IMR-90 (cell line): ENCODE data around the gene SFSWAP. TPM values are rescaled to one million over a fixed set of nuclear protein-coding genes. Genes with fewer than 3 reads are reported as not detected.

ENCODE experiments used
- ATAC-seq: fragments of 200-7000 bp; cut with Tn5 transposase; 2 replicates; pipeline ENCODE4 v1.9.1; 2020; ENCODE audit warnings: low read depth, mild to moderate bottlenecking, moderate library complexity
- BruUV-seq: library from RNA; stranded (reverse); fragments of 400-500 nt; replicated peaks from 2 replicates; lab custom pipeline; 2021; lab: Mats Ljungman, UMichigan
- CTCF ChIA-PET: fragments of 300-600 bp; formaldehyde crosslinking; extraction: SDS; loops from one replicate; lab custom pipeline; 2021; ENCODE audit warnings: antibody characterized with exemption; lab: Yijun Ruan, JAX
- POLR2A ChIA-PET: fragments of 300-600 bp; sonication (Branson Sonifier 250); formaldehyde crosslinking; loops from one replicate; lab custom pipeline; 2022; ENCODE audit warnings: antibody characterized with exemption; ENCODE audit not compliant: unreplicated experiment; lab: Charles Lee
- DNase-seq: peaks from one replicate; pipeline ENCODE4 v3.0.0; 2013
- H2AFZ ChIP-seq: replicated peaks from 2 replicates; pipeline ENCODE3; 2013; ENCODE audit warnings: low read length, mild to moderate bottlenecking; ENCODE audit not compliant: poor library complexity
- H2AK5ac ChIP-seq: 2 replicates; pipeline ENCODE4 v1.6.1; 2013; ENCODE audit warnings: low read depth, low read length, inconsistent platforms
- H2AK9ac ChIP-seq: replicated peaks from 2 replicates; pipeline ENCODE3; 2013; ENCODE audit warnings: mild to moderate bottlenecking, low read depth, low read length, moderate library complexity; ENCODE audit not compliant: poor library complexity
- H2BK120ac ChIP-seq: 2 replicates; pipeline ENCODE4 v1.6.1; 2013; ENCODE audit warnings: low read depth, low read length, inconsistent platforms
- H2BK15ac ChIP-seq: 3 replicates; pipeline ENCODE4 v1.6.1; 2013; ENCODE audit warnings: low read depth, low read length, inconsistent platforms
- H2BK20ac ChIP-seq: 2 replicates; pipeline ENCODE4 v1.6.1; 2013; ENCODE audit warnings: low read depth, mild to moderate bottlenecking, inconsistent platforms, low read length, moderate library complexity
- H2BK5ac ChIP-seq: 2 replicates; pipeline ENCODE4 v1.6.1; 2013; ENCODE audit warnings: mild to moderate bottlenecking, low read depth, low read length, inconsistent platforms; ENCODE audit not compliant: poor library complexity, severe bottlenecking
- H3K14ac ChIP-seq: replicated peaks from 2 replicates; pipeline ENCODE4 v1.6.1; 2013; ENCODE audit warnings: low read depth, low read length, inconsistent platforms
- H3K18ac ChIP-seq: 2 replicates; pipeline ENCODE4 v1.6.1; 2013; ENCODE audit warnings: low read depth, low read length, control low read depth
- H3K23ac ChIP-seq: 2 replicates; pipeline ENCODE4 v1.6.1; 2013; ENCODE audit warnings: low read depth, low read length, inconsistent platforms
- H3K27ac ChIP-seq: 2 replicates; pipeline ENCODE4 v1.5.1; 2013; ENCODE audit warnings: mild to moderate bottlenecking, control low read depth, low read length; ENCODE audit not compliant: insufficient read depth
- H3K27me3 ChIP-seq: 2 replicates; pipeline ENCODE4 v1.6.1; 2013; ENCODE audit warnings: low read length; ENCODE audit not compliant: control insufficient read depth, insufficient read depth
- H3K36me3 ChIP-seq: 2 replicates; pipeline ENCODE4 v1.6.1; 2013; ENCODE audit warnings: low read length, mixed read lengths; ENCODE audit not compliant: control insufficient read depth, insufficient read depth
- H3K4ac ChIP-seq: 2 replicates; pipeline ENCODE4 v1.6.1; 2013; ENCODE audit warnings: low read depth, low read length, inconsistent platforms
- H3K4me1 ChIP-seq: 2 replicates; pipeline ENCODE4 v1.6.1; 2013; ENCODE audit warnings: low read length, mixed read lengths; ENCODE audit not compliant: control insufficient read depth, insufficient read depth
- H3K4me2 ChIP-seq: 2 replicates; pipeline ENCODE4 v1.6.1; 2013; ENCODE audit warnings: low read depth, mild to moderate bottlenecking, control low read depth, low read length, moderate library complexity
- H3K4me3 ChIP-seq: 2 replicates; pipeline ENCODE4 v1.5.1; 2013; ENCODE audit warnings: low read depth, mild to moderate bottlenecking, control low read depth, low read length, moderate library complexity; ENCODE audit not compliant: insufficient read depth
- H3K56ac ChIP-seq: 2 replicates; pipeline ENCODE4 v1.6.1; 2013; ENCODE audit warnings: low read length, inconsistent platforms; ENCODE audit not compliant: insufficient read depth; ENCODE audit errors: extremely low read depth
- H3K79me1 ChIP-seq, 2 experiments: 2 replicates each; pipeline ENCODE4 v1.6.1; 2013; ENCODE audit warnings: low read length in 2 of 2, inconsistent platforms in 1 of 2, low read depth in 1 of 2
- H3K9ac ChIP-seq: 2 replicates; pipeline ENCODE4 v1.6.1; 2013; ENCODE audit warnings: low read depth, low read length, control low read depth
- H3K9me1 ChIP-seq: 2 replicates; pipeline ENCODE4 v1.6.1; 2013; ENCODE audit warnings: low read length, inconsistent platforms; ENCODE audit not compliant: insufficient read depth
- H3K9me3 ChIP-seq: 2 replicates; pipeline ENCODE4 v1.6.1; 2013; ENCODE audit warnings: low read length; ENCODE audit not compliant: control insufficient read depth, insufficient read depth
- H4K20me1 ChIP-seq: 2 replicates; pipeline ENCODE4 v1.6.1; 2013; ENCODE audit warnings: low read length, inconsistent platforms; ENCODE audit not compliant: insufficient read depth
- H4K5ac ChIP-seq: 2 replicates; pipeline ENCODE4 v1.6.1; 2013; ENCODE audit warnings: mild to moderate bottlenecking, low read depth, low read length, control low read depth
- H4K8ac ChIP-seq, 2 experiments: 2 replicates each; pipeline ENCODE4 v1.6.1; 2013; ENCODE audit warnings: low read depth in 2 of 2, low read length in 2 of 2, control low read depth in 1 of 2, inconsistent platforms in 1 of 2
- H4K91ac ChIP-seq: 2 replicates; pipeline ENCODE4 v1.6.1; 2013; ENCODE audit warnings: low read depth, low read length, inconsistent platforms; ENCODE audit not compliant: insufficient read depth
- CTCF ChIP-seq: conservative IDR thresholded peaks from 2 replicates; pipeline ENCODE4 v1.5.1; 2012; ENCODE audit warnings: mild to moderate bottlenecking, low read depth, low read length, improper control_type of control experiment
- NFE2L2 ChIP-seq: fragments of 150-350 bp; IDR thresholded peaks from 2 replicates; pipeline ENCODE4 v1.6.1; 2016; ENCODE audit warnings: low read depth, mild to moderate bottlenecking, low read length
- RAD21 ChIP-seq: IDR thresholded peaks from 2 replicates; pipeline ENCODE4 v1.6.1; 2012; ENCODE audit warnings: low read length, improper control_type of control experiment
- RCOR1 ChIP-seq: IDR thresholded peaks from 2 replicates; pipeline ENCODE4 v1.6.1; 2012; ENCODE audit warnings: mild to moderate bottlenecking, low read length, improper control_type of control experiment; ENCODE audit not compliant: insufficient replicate concordance
- SMC3 ChIP-seq: fragments of 150-350 bp; IDR thresholded peaks from 2 replicates; pipeline ENCODE4 v1.6.1; 2016; ENCODE audit warnings: low read depth, mild to moderate bottlenecking, antibody characterized with exemption, low read length, moderate library complexity
- WGBS, 2 experiments: methylation state at CpG; one replicate each; pipeline versions ENCODE4 v1.1.5 to v1.1.7; 2013; ENCODE audit warnings: missing lambda C conversion rate in 2 of 2; ENCODE audit not compliant: insufficient read length in 1 of 2; ENCODE audit errors: extremely low coverage in 2 of 2; 5-methylcytosine and 5-hydroxymethylcytosine counted together
- dilution Hi-C: fragments of 300-500 bp; cut with HindIII; formaldehyde crosslinking; loops from one replicate; pipeline ENCODE4 v1.14.3; 2018; ENCODE audit warnings: low sequenced_read_pairs; ENCODE audit not compliant: unreplicated experiment
- in situ Hi-C: fragments of 300-500 bp; cut with MboI; formaldehyde crosslinking; loops from 3 replicates; pipeline ENCODE4 v1.14.3; 2019; ENCODE audit warnings: low sequenced_read_pairs, inconsistent platforms, mixed read lengths
- intact Hi-C: fragments of 100-400 bp; cut with micrococcal nuclease; formaldehyde crosslinking; loops from 2 replicates; pipeline ENCODE4 v1.10.0; 2022
- polyA plus RNA-seq, 3 experiments: library from polyadenylated mRNA; depleted of rRNA; stranded (reverse); fragments of >200 nt; gene quantifications; 2 replicates each; pipeline ENCODE4 v1.2.3, GENCODE V29; 2012; ENCODE audit warnings: low replicate concordance in 1 of 3
- total RNA-seq: library from RNA; depleted of rRNA; stranded (reverse); fragments of >200 nt; gene quantifications from 2 replicates; pipeline ENCODE4 v1.2.3, GENCODE V29; 2012

SFSWAP gene
- total and polyA plus RNA-seq, 2 of the 4 experiments (the other 2 are of a cell fraction): 19.7 to 22.4 TPM

GRCh38 chr12:131836193-131836592 lies 125.3 kb downstream of the SFSWAP start:
- in situ Hi-C loops: loop anchor here (25.0 kb wide), 1 partner anchor 724 kb away; no protein-coding TSS in a partner anchor

More at GRCh38 chr12:131836193-131836592, 125.3 kb downstream of the SFSWAP start:
- no peak overlapping the region for H3K27ac ChIP-seq
- H3K9me1 ChIP-seq: no peaks in the 10 kb centered on the region; the same call in 1 of the 2 replicates
- no peak overlapping the region for H2BK20ac ChIP-seq
- no peak overlapping the region for H3K18ac ChIP-seq
- H3K23ac ChIP-seq: no peak overlapping the region
- dilution Hi-C loops (no loop called here), intact Hi-C loops (loop anchor here (10.0 kb wide), 1 partner anchor 119 kb away; no protein-coding TSS in a partner anchor)
- no peak overlapping the region for H4K8ac ChIP-seq
- BruUV-seq: no TSS peak
- H4K20me1 ChIP-seq: no peaks in the 10 kb centered on the region; the same call in 1 of the 2 replicates
- H2AK5ac ChIP-seq: no peak overlapping the region
- H2AK9ac ChIP-seq: no peak overlapping the region
- no peak overlapping the region for H3K4me2 ChIP-seq
- no peak overlapping the region for H4K5ac ChIP-seq
- H3K4me1 ChIP-seq: peaks cover 8% of the 10 kb centered on the region; the same call in 1 of the 2 replicates
- no peaks in the 10 kb centered on the region for H3K9me3 ChIP-seq
- no peak overlapping the region for H2AFZ ChIP-seq
- H2BK15ac ChIP-seq: no peak overlapping the region
- H2BK5ac ChIP-seq: no peak overlapping the region
- ChIA-PET POLR2A (no interaction called here), CTCF (no interaction called here)
- 0% methylated on average over 1 of the region's 3 CpGs; no CpG with 5 or more reads in 1 of the 2 experiments for WGBS, 2 experiments
- peaks cover 0 to 13% of the 10 kb centered on the region in 2 experiments; a peak in 2 of 4 replicates for H3K79me1 ChIP-seq
- no peak overlapping the region for H3K56ac ChIP-seq
- peaks cover 7% of the 10 kb centered on the region; the same call in 1 of the 2 replicates for H3K36me3 ChIP-seq
- no peak overlapping the region for H3K9ac ChIP-seq
- no peaks in the 10 kb centered on the region for H3K27me3 ChIP-seq
- TF ChIP-seq NFE2L2 (no peak), RAD21 (peak; percentile 44), RCOR1 (no peak), CTCF (peak; percentile 49), SMC3 (peak; percentile 60)
- H3K14ac ChIP-seq: no peak overlapping the region
- H4K91ac ChIP-seq: no peak overlapping the region
- DNase-seq (peak; percentile 20), ATAC-seq (no peak)
- no peak overlapping the region for H3K4me3 ChIP-seq
- H2BK120ac ChIP-seq: no peak overlapping the region
- no peak overlapping the region for H3K4ac ChIP-seq
